ENCODE measurements around the gene COPZ2.

Gene COPZ2

DNA sequence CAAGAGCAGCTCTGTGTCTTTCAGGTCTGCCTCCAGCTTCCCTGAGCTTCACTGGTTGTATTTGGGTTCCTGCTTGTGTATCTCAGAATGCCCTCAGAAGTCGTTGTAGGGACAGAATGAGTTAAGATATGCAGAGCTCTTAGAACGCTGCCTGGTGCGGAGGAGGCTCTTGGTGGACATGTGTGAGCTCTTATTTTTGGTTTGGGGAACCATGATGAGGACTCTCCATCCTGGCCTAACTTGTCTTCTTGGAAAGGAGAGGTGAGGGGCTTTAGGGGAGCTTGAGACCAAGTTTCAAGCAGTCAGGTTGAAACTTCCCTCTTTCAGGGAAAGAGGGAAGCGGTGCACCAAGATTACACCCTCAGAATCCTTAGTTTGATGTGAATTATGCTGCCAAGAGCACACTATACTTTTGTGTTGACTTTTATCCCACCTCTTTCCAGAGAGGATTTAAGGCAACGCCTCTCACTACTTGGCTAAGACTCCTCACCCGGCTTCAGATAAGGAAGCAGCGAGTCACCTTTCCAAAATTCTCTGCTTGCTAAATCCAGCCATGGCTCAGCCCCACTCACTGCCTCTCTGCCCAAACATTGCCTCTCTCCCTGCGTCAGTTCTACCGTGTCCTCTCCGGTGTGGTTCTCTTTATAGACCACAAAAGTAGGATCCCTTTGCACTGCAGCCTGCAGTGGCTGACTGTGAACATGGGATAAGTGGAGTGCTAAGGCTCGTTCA is 53.9 kb downstream of the COPZ2 start:
- no peak for DNase-seq (ENCODE audit: low read depth)

DNA sequence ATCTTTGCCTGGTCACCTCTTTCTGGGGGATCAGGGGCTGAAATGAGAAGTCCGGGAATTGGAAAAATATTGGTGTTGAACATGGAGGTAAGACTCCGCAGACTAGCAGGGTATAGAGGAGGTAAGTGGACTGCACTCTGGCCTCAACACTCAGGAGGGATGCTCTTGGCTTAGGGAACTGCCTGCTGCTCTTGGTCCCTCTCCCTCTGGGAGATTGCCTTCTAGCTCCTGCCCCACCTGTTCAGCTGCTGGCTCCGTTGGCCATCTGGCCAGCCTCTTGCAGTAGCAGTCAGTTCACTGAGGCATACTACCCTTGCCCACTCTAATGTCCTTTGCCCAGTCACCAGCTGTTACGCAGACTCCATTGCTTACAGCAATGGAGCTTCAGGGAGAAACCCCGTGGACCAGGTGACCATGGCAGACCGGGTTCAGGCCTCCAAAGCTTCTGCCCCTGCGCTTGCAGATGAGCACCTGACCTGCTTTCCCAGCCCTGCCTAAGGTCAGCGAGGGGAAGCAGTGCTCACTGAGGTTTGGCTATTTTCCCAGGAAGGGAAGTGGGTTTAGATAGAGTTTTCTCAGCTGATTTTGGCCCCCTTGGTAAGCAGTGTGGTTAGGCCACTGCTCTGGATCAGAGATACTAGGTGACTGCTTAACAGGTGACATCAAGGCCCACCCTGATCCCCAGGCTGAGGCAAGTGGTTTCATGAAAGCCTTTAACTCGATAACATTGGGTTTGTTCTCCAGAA is 54.8 kb downstream of the COPZ2 start:
- DNase-seq (ENCODE audit: low read depth) = no peak

DNA sequence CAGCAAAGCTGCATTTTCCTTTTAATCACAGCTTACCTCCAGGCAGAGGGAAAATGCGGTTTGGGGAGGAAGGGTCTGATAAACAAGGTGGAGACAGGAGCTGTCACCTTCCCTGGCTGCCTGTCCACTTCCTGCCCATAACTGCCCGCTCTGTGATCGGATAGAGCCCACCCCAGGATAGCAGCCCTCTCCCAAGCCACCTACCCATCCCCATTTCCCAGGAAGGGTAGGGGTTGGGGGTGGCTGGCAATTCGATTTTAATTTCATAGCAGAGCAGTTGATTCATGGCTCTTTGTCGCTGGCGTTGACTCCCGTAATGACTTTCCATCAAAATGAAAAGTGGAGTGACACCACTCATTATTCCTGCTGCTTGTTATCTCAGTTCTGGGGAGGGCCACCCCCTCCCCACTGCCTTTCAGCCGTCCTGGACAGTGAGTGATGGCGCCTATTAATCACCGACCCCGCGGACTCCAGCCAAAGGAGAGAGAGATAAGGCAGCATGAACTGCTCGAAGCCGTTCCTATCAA is 55.4 kb downstream of the COPZ2 start:
- DNase-seq (ENCODE audit: low read depth) = no peak

- no peak for DNase-seq (ENCODE audit: low read depth)
Observed at GRCh38 chr17:47981462-47981861, 56.1 kb downstream of the COPZ2 start.

GRCh38 chr17:47980541-47980940 is 57.1 kb downstream of the COPZ2 start:
- DNase-seq (ENCODE audit: low read depth) = no peak

DNA sequence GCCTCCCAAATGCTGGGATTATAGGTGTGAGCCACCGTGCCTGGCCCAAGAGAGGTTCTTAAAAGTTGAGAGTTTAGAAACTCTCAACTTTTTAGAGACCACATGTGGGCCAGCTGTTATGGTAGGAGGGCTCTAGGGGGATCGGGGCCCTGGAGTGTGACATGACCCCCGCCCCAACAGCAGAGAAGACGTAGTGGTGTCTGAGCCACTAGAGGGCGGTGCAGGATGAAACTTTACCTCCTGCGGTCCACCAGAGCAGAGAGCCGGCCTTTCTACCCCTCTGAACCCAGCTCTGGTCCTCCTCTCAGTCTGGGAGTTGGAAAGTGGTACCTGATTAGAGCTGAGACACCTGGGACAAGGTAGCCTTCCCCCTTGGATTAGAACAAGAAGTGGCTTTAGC is 59.3 kb downstream of the COPZ2 start:
- DNase-seq (ENCODE audit: low read depth) = peak; percentile 20

Data from activated T-cell treated with anti-CD3 and anti-CD28 coated beads for 24 hours (primary cell).